ENCODE data around the gene DAPK2.
"Not testable (repeated sequence)": the region's sequence is repeated elsewhere in the genome, so short reads cannot be mapped to it uniquely, and the experiment has no call there.

DNA sequence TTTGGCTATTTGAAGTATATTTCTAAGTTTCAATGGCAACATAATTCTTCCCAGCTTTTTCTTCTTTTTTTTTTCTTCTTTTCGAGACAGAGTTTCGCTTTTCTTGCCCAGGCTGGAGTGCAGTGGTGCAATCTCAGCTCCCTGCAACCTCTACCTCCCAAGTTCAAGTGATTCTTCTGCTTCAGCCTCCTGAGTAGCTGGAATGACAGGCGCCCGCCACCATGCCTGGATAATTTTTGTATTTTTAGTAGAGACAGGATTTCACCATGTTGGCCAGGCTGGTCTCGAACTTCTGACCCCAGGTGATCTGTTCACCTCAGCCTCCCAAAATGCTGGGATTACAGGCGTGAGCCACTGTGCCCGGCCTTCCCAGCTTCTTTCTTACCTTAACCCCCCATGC, 146.7 kb downstream of the DAPK2 start:
- not testable (repeated sequence) for TF ChIP-seq POLR2A (IDR thresholded peaks at IDR 0.05; ENCODE audit: extremely low read depth, insufficient read length)
- TF ChIP-seq, protein P1, sequence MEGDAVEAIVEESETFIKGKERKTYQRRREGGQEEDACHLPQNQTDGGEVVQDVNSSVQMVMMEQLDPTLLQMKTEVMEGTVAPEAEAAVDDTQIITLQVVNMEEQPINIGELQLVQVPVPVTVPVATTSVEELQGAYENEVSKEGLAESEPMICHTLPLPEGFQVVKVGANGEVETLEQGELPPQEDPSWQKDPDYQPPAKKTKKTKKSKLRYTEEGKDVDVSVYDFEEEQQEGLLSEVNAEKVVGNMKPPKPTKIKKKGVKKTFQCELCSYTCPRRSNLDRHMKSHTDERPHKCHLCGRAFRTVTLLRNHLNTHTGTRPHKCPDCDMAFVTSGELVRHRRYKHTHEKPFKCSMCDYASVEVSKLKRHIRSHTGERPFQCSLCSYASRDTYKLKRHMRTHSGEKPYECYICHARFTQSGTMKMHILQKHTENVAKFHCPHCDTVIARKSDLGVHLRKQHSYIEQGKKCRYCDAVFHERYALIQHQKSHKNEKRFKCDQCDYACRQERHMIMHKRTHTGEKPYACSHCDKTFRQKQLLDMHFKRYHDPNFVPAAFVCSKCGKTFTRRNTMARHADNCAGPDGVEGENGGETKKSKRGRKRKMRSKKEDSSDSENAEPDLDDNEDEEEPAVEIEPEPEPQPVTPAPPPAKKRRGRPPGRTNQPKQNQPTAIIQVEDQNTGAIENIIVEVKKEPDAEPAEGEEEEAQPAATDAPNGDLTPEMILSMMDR (IDR thresholded peaks at IDR 0.05; ENCODE audit: low read depth, low read length): not testable (repeated sequence)
